HL-60 (cell line): ENCODE data around the gene MROH7.

ENCODE experiments used
- CTCF ChIP-seq: IDR thresholded peaks from one replicate; pipeline ENCODE4 v1.5.1; 2011; ENCODE audit warnings: low read length, control low read depth, inconsistent platforms; ENCODE audit not compliant: insufficient read depth
- GABPA ChIP-seq: IDR thresholded peaks from 2 replicates; pipeline ENCODE4 v1.6.1; 2012; ENCODE audit warnings: low read depth
- POLR2AphosphoS5 ChIP-seq: IDR thresholded peaks from 2 replicates; pipeline ENCODE4 v1.6.1; 2012; ENCODE audit warnings: low read depth

- TF ChIP-seq CTCF (no peak), GABPA (no peak), POLR2AphosphoS5 (no peak)
These were observed 38.1 kb downstream of the MROH7 start for GRCh38 chr1:54679706-54680105.
